Calu3 (cell line): ENCODE results near the gene FOXK1. TPM values are rescaled to one million over a fixed set of nuclear protein-coding genes. Genes with fewer than 3 reads are reported as not detected.

Experiments
- BruUV-seq: library from RNA; stranded (reverse); fragments of 400-500 nt; replicated peaks from 2 replicates; lab custom pipeline; 2021; lab: Mats Ljungman, UMichigan
- CTCF ChIA-PET: fragments of 300-600 bp; sonication (Branson Sonifier 250); formaldehyde crosslinking; loops from one replicate; lab custom pipeline; 2022; ENCODE audit warnings: antibody characterized with exemption; lab: Charles Lee
- DNase-seq: peaks from one replicate; pipeline ENCODE4 v3.0.0; 2022
- H3K27ac Mint-ChIP-seq: one replicate; pipeline ENCODE4 v1.8.0; 2022; ENCODE audit warnings: mixed read lengths; ENCODE audit not compliant: unreplicated experiment
- H3K27me3 Mint-ChIP-seq: one replicate; pipeline ENCODE4 v1.8.0; 2022; ENCODE audit warnings: mixed read lengths; ENCODE audit not compliant: unreplicated experiment
- H3K36me3 Mint-ChIP-seq: one replicate; pipeline ENCODE4 v1.8.0; 2022; ENCODE audit warnings: mild to moderate bottlenecking, moderate library complexity, mixed read lengths; ENCODE audit not compliant: insufficient read depth, unreplicated experiment
- H3K4me1 Mint-ChIP-seq: one replicate; pipeline ENCODE4 v1.8.0; 2022; ENCODE audit warnings: mild to moderate bottlenecking, low read depth, mixed read lengths; ENCODE audit not compliant: unreplicated experiment
- H3K4me3 Mint-ChIP-seq: one replicate; pipeline ENCODE4 v1.8.0; 2022; ENCODE audit warnings: mild to moderate bottlenecking, low read depth, moderate library complexity, mixed read lengths; ENCODE audit not compliant: unreplicated experiment
- H3K9me3 Mint-ChIP-seq: one replicate; pipeline ENCODE4 v1.8.0; 2022; ENCODE audit warnings: low read depth, mixed read lengths; ENCODE audit not compliant: unreplicated experiment
- intact Hi-C: fragments of 100-400 bp; cut with micrococcal nuclease; formaldehyde crosslinking; loops from one replicate; pipeline ENCODE4 v1.10.0; 2022; ENCODE audit not compliant: unreplicated experiment
- total RNA-seq: library from RNA; stranded (reverse); gene quantifications from 2 replicates; pipeline ENCODE4 v1.2.3, GENCODE V29; 2022
- TF ChIP-seq, protein P1 (sequence below): fragments of 200-600 bp; IDR thresholded peaks from one replicate; pipeline ENCODE4 v1.8.0; 2022; ENCODE audit warnings: antibody characterized with exemption; ENCODE audit not compliant: unreplicated experiment

FOXK1 gene
- total RNA-seq, 1 experiment from 2014 or later, result 65.9 TPM

- intact Hi-C loops, result no loop called here
- no TSS peak for BruUV-seq
- CTCF ChIA-PET, result no interaction called here
- H3K4me1 Mint-ChIP-seq, result peaks cover 44% of the 10 kb centered on the region
- peak overlapping the region; percentile 40 for H3K27ac Mint-ChIP-seq
- no peak overlapping the region for H3K4me3 Mint-ChIP-seq
- H3K27me3 Mint-ChIP-seq, result no peaks in the 10 kb centered on the region
- H3K36me3 Mint-ChIP-seq, result peaks cover 66% of the 10 kb centered on the region
- no peaks in the 10 kb centered on the region for H3K9me3 Mint-ChIP-seq
- DNase-seq, result no peak
- TF ChIP-seq, protein P1, sequence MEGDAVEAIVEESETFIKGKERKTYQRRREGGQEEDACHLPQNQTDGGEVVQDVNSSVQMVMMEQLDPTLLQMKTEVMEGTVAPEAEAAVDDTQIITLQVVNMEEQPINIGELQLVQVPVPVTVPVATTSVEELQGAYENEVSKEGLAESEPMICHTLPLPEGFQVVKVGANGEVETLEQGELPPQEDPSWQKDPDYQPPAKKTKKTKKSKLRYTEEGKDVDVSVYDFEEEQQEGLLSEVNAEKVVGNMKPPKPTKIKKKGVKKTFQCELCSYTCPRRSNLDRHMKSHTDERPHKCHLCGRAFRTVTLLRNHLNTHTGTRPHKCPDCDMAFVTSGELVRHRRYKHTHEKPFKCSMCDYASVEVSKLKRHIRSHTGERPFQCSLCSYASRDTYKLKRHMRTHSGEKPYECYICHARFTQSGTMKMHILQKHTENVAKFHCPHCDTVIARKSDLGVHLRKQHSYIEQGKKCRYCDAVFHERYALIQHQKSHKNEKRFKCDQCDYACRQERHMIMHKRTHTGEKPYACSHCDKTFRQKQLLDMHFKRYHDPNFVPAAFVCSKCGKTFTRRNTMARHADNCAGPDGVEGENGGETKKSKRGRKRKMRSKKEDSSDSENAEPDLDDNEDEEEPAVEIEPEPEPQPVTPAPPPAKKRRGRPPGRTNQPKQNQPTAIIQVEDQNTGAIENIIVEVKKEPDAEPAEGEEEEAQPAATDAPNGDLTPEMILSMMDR, result no peak
Measured at GRCh38 chr7:4742051-4742573, 60.0 kb downstream of the FOXK1 start.

DNA sequence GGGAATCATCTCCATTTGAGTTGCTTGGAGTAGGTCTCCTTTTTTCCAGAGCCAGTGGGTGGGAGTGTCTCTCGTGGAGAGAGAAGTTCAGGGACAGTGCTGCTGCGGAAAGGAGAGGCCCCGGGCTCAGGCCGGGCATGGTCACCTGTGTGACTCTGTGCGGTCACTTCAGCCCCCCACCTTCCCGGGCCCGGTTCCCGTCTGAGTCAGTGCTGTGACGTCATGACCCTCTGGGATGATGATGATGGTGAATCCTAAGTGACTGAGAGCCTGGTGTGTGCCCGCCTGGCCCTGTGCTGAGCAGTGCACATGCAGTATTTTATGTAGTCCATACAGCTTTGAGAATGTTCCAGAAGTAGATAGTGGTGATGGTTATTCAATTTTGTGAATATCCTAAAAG, 60.8 kb downstream of the FOXK1 start:
- no TSS peak for BruUV-seq
- no peaks in the 10 kb centered on the region for H3K27me3 Mint-ChIP-seq
- TF ChIP-seq, protein P1, result no peak
- intact Hi-C loops, result no loop called here
- peak overlapping the region; percentile 70 for H3K27ac Mint-ChIP-seq
- DNase-seq, result no peak
- no peak overlapping the region for H3K4me3 Mint-ChIP-seq
- peaks cover 74% of the 10 kb centered on the region for H3K36me3 Mint-ChIP-seq
- CTCF ChIA-PET, result no interaction called here
- no peaks in the 10 kb centered on the region for H3K9me3 Mint-ChIP-seq
- H3K4me1 Mint-ChIP-seq, result peaks cover 46% of the 10 kb centered on the region

- peaks cover 53% of the 10 kb centered on the region for H3K4me1 Mint-ChIP-seq
- H3K27me3 Mint-ChIP-seq, result no peaks in the 10 kb centered on the region
- peaks cover 91% of the 10 kb centered on the region for H3K36me3 Mint-ChIP-seq
- H3K9me3 Mint-ChIP-seq, result no peaks in the 10 kb centered on the region
- TF ChIP-seq, protein P1, result no peak
- TSS peak; percentile 46 for BruUV-seq
- CTCF ChIA-PET, result interaction anchor here (0.6 to 2.5 kb wide), 7 partner anchors 9 to 592 kb away, joined by 3 to 16 read pairs (median 5); no protein-coding TSS in a partner anchor
- peak; percentile 100 for DNase-seq
- H3K27ac Mint-ChIP-seq, result peak overlapping the region; percentile 70
- intact Hi-C loops, result loop anchor here (2.0 kb wide), 2 partner anchors 60 to 104 kb away; no protein-coding TSS in a partner anchor
- H3K4me3 Mint-ChIP-seq, result peak overlapping the region; percentile 66
Measured at GRCh38 chr7:4744391-4745264, 62.5 kb downstream of the FOXK1 start.

GRCh38 chr7:4745265-4745919, 63.3 kb downstream of the FOXK1 start:
- H3K27me3 Mint-ChIP-seq, result no peaks in the 10 kb centered on the region
- CTCF ChIA-PET, result interaction anchor here (0.6 to 2.5 kb wide), 8 partner anchors 8 to 593 kb away, joined by 3 to 16 read pairs (median 6); partner anchors contain the start of gene AP5Z1
- H3K27ac Mint-ChIP-seq, result peak overlapping the region; percentile 70
- H3K9me3 Mint-ChIP-seq, result no peaks in the 10 kb centered on the region
- peaks cover 53% of the 10 kb centered on the region for H3K4me1 Mint-ChIP-seq
- BruUV-seq, result TSS peak; percentile 69
- intact Hi-C loops, result loop anchor here (2.0 kb wide), 2 partner anchors 61 to 105 kb away; no protein-coding TSS in a partner anchor
- peaks cover 98% of the 10 kb centered on the region for H3K36me3 Mint-ChIP-seq
- peak overlapping the region; percentile 66 for H3K4me3 Mint-ChIP-seq
- DNase-seq, result no peak
- TF ChIP-seq, protein P1, result no peak
